Subcutaneous adipose tissue (tissue), 4 donors: ENCODE results near the gene ANGEL2. TPM values are rescaled to one million over a fixed set of nuclear protein-coding genes. Genes with fewer than 3 reads are reported as not detected.

Source experiments
- total RNA-seq, 4 donors: library from RNA; depleted of rRNA; stranded (reverse); fragments of >200 nt; gene quantifications; one replicate each; pipeline ENCODE4 v1.1.0, GENCODE V29; 2016
- TF ChIP-seq, protein P1 (sequence below): fragments of 450-650 bp; IDR thresholded peaks from one replicate; pipeline ENCODE4 v1.5.1; 2016; ENCODE audit warnings: low read depth, mild to moderate bottlenecking, control low read depth, antibody characterized with exemption, moderate library complexity

Gene ANGEL2
- total RNA-seq, 4 donors from 2014 or later: 53.3 to 66.5 (median 62.5) TPM

DNA sequence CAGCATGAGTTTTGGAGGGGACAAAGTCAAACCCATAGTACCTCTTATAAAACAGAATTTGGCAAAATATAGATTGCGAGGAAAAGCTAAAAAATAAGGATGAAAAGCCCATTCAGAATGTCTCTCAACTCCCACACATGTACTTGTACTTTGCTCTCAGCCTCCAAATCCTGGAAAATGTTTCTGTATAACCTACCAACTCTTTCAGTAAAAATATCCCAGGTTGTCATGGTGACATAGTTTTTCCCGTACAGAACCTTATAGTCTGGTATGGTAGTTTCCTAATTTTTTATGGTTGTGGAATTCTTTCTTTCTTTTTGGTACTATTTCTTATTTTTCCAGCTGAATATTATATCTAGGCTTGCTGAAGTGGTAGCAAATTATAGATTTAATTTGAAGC is 19.9 kb upstream of the ANGEL2 start:
- TF ChIP-seq, protein P1, sequence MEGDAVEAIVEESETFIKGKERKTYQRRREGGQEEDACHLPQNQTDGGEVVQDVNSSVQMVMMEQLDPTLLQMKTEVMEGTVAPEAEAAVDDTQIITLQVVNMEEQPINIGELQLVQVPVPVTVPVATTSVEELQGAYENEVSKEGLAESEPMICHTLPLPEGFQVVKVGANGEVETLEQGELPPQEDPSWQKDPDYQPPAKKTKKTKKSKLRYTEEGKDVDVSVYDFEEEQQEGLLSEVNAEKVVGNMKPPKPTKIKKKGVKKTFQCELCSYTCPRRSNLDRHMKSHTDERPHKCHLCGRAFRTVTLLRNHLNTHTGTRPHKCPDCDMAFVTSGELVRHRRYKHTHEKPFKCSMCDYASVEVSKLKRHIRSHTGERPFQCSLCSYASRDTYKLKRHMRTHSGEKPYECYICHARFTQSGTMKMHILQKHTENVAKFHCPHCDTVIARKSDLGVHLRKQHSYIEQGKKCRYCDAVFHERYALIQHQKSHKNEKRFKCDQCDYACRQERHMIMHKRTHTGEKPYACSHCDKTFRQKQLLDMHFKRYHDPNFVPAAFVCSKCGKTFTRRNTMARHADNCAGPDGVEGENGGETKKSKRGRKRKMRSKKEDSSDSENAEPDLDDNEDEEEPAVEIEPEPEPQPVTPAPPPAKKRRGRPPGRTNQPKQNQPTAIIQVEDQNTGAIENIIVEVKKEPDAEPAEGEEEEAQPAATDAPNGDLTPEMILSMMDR: no peak

DNA sequence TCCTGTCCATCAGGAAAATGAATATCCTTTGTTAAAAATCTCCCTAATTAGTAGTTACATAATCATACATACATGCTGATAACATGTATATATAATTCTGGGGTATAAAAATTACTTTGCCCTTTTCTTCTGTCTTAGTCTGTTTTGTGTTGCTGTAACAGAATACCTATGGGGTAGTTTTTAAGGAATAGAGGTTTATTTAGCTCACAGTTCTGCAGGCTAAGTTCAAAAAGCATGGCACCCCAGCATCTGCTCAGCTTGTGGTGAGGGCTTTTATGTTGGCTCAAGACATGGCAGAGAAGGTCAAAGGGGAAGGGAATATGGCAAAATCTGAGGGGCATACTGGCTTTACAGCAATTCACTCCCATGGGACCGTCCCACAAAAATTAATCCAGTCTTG is 19.0 kb upstream of the ANGEL2 start:
- TF ChIP-seq, protein P1: no peak

DNA sequence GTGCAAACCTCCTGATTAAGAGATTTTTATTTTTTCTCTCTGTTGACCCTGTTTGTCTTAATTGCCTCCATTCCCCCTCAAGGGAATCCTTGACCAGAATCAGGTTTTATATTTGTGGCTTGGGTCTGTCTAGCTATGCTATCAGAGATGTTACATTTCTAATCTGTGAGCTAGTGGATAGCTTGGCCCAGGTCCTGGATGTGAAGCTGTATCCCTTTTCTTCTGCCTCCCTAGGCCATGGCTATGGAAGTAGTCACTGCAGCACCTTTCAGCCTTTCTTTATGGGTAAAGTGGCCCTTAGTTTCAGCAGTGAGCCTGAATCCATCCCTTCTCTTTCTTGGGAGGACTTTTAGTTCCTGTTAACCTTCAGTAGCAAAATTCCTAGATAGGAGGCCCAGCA is 17.0 kb upstream of the ANGEL2 start:
- TF ChIP-seq, protein P1: no peak

DNA sequence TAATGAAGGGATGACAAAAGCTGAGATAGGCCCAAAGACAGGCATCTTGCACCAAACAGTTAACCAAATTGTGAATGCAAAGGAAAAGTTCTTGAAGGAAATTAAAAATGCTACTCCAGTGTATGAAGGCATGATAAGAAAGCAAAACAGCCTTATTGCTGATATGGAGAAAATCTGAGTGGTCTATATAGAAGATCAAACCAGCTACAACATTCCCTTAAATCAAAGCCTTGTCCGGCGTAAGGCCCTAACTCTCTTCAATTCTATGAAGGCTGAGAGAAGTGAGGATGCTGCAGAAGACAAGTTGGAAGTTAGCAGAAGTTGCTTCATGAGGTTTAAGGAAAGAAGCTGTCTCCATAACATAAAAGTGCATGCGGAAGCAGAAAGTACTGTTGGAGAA is 4.3 kb upstream of the ANGEL2 start:
- TF ChIP-seq, protein P1: no peak

DNA sequence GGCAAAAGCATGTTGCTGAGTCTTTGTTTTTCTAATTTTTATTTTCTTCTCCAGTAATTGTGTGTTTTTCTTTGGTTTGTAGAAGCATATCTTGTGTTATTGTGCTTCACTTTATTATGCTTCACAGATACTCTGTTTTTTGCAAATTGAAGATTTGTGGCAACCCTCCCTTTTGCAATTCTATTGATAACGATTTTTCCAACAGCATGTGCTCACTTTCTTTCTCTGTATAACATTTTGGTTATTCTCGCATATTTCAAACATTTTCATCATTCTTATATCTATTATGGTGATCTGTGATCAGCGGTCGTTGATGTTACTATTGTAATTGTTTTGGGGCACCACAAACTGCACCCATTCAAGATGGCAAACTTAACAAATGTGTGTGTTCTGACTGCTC is 3.8 kb upstream of the ANGEL2 start:
- TF ChIP-seq, protein P1: no peak

DNA sequence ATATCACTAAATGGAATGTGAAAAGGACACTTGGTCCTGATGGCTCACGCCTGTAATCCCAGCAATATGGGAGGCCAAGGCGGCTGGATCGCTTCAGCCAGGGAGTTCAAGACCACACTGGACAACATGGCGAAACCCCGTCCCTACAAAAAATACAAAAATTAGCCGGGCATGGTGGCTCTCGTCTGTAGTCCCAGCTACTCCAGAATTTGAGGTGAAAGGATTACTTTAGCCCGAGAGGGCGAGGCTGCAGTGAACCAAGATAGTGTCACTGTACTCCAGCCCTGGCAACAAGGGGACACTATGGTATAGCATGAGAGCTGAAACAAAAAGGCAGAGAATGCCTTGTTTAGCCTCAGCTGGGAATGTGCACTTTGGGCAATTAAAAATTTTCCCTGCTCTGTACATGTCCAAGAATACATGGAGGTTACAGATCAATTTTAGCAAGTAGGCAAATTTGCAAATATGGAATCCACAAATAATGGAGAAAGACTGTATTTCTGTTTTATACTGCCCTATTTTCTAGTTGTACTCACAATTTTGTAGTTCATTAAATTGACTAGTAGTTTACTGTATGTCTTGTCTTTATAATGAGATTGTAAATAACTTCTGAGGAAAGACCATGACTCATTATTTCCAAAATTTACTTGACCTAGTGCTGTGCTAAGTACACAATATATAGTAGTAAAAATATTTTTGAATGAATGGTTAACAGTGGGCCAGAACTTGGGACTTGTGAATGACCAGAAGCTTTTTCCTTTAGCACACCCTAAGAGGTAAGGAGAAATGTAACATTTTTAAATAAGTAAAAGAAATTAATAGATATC is 2.0 kb upstream of the ANGEL2 start:
- TF ChIP-seq, protein P1: no peak

DNA sequence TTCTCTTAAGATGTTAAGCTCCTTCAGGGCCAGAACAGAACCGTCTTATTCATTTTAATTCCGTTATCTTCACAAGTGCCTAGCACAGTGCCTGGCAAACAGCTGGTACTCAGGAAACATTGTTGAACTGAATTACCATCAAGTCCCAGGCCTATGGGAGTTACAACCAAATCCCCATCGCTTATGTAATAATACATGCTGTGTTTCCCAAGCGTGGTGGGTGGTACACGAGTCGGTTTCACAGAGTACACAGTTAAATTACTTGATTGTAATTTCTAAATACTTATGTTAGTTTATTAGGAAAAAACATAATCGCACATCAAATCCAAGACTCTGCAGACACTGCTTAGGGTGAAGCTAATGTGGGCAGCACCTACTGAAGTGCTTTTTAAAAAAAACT is 1.0 kb downstream of the ANGEL2 start:
- TF ChIP-seq, protein P1: no peak
